ENCODE results near the gene CFAP97D2.

DNA sequence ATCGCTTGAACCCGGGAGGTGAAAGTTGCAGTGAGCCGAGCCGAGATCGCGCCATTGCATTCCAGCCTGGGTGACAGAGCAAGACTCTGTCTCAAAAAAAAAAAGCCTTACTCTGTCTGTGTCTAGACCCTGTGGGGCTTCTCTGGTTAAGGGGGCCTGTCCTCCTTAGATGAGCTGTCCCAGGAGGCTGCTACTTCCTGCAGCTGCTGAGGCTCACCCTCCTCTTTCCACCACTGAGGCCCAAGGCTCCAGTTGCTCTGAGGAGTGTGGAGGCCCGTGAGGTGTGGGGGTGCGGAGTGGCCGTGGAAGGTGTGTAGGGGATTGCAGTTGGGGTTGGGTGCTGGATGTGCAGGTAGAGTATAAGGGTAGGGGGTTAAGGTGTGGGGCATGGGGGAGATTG is 24.6 kb upstream of the CFAP97D2 start:
- TF ChIP-seq, protein P1, sequence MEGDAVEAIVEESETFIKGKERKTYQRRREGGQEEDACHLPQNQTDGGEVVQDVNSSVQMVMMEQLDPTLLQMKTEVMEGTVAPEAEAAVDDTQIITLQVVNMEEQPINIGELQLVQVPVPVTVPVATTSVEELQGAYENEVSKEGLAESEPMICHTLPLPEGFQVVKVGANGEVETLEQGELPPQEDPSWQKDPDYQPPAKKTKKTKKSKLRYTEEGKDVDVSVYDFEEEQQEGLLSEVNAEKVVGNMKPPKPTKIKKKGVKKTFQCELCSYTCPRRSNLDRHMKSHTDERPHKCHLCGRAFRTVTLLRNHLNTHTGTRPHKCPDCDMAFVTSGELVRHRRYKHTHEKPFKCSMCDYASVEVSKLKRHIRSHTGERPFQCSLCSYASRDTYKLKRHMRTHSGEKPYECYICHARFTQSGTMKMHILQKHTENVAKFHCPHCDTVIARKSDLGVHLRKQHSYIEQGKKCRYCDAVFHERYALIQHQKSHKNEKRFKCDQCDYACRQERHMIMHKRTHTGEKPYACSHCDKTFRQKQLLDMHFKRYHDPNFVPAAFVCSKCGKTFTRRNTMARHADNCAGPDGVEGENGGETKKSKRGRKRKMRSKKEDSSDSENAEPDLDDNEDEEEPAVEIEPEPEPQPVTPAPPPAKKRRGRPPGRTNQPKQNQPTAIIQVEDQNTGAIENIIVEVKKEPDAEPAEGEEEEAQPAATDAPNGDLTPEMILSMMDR (IDR thresholded peaks at IDR 0.05), result no peak
- TF ChIP-seq POLR2A (IDR thresholded peaks at IDR 0.05) (no peak), POLR2AphosphoS5 (IDR thresholded peaks at IDR 0.05; ENCODE audit: insufficient read depth in 1 of 2, low read depth in 1 of 2) (no peak)

Measured in vagina (tissue), 2 donors.